ENCODE measurements around the gene MICAL1.

The MICAL1 gene

DNA sequence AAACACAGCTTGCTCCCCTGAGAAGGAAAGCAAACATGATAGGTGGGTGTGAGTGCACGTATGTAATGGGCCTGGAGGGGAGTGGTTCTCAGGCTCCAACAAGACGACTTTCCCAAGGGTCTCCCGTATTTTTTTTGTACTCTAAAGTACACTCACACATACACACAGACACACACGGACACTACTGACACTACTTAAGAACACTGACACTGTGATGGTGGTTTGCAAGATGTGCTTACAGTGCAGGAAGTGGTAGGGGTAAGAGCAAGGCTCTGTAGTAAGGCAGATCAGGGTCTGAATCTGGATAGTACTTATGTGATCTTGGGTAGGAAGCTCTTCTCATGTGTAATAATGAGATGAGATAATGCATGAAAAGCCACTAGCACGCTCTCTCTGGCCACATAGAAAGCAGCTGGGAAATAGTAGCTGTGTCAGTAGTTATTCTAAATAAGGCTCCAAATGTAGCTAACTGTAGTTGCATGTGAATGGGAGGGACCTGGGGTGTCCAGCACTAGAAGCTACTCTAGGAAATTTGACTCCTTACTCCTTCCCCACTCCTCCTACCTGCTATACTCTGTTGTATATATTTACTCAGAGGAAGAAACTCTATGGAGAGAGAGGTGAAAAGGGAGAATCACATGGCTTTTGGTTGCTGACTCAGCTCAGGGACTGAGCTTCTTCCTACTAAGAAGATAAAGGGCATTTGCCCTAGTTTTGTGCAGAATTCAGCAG is 35.8 kb upstream of the MICAL1 start:
- peak overlapping the region; percentile 12; the same call in 1 of the 2 replicates for H3K4me3 ChIP-seq
- no peak for TF ChIP-seq EZH2 (IDR thresholded peaks at IDR 0.05)
- no peak for TF ChIP-seq FOXP2 (optimal IDR thresholded peaks at IDR 0.05; ENCODE audit: control extremely low read depth, extremely low read length, insufficient read depth)
- TF ChIP-seq POLR2AphosphoS5 (IDR thresholded peaks at IDR 0.05; ENCODE audit: borderline replicate concordance, low read depth, low read length): no peak; the same call in 1 of the 2 replicates
- DNase-seq (ENCODE audit: low read depth, low spot score): no peak

GRCh38 chr6:109490713-109491112 is 35.1 kb upstream of the MICAL1 start:
- Histone ChIP-seq H3K9me3 (ENCODE audit: low read depth, low read length) (no peaks in the 10 kb centered on the region), H3K27ac (no peak overlapping the region), H3K36me3 (ENCODE audit: insufficient read depth, low read length) (no peaks in the 10 kb centered on the region), H3K4me3 (no peak overlapping the region), H3K9ac (ENCODE audit: insufficient read length) (no peak overlapping the region)
- no peak for TF ChIP-seq POLR2AphosphoS5 (IDR thresholded peaks at IDR 0.05; ENCODE audit: borderline replicate concordance, low read depth, low read length)
- TF ChIP-seq FOXP2 (optimal IDR thresholded peaks at IDR 0.05; ENCODE audit: control extremely low read depth, extremely low read length, insufficient read depth): no peak
- TF ChIP-seq EZH2 (IDR thresholded peaks at IDR 0.05): no peak
- no peak for DNase-seq (ENCODE audit: low read depth, low spot score)

More for the DNA sequence above, 35.8 kb upstream of the MICAL1 start:
- Histone ChIP-seq H3K9me3 (ENCODE audit: low read depth, low read length) (no peaks in the 10 kb centered on the region), H3K27ac (peak overlapping the region; percentile 29; the same call in 1 of the 2 replicates), H3K36me3 (ENCODE audit: insufficient read depth, low read length) (no peaks in the 10 kb centered on the region), H3K9ac (ENCODE audit: insufficient read length) (no peak overlapping the region)

DNA sequence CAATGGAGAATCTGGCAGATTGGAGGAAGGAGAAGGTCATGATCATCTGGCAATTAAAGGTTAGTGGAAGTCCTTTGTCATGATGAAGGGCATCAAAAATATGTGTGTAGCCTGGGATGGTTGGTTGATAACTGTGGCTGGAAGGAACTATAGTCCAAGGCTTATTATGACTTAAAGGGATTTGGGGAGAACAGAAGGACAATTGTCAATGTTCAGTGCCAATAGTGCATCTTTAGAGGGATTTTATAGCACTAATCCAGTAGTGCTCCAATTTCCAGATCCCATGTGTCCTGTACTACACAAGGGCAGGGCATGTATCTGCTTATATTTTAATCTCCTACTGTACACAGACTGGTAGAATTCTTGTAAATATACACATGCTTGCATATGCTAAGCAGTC is 32.4 kb upstream of the MICAL1 start:
- Histone ChIP-seq H3K9ac (ENCODE audit: insufficient read length) (no peak overlapping the region), H3K36me3 (ENCODE audit: insufficient read depth, low read length) (no peaks in the 10 kb centered on the region), H3K9me3 (ENCODE audit: low read depth, low read length) (no peaks in the 10 kb centered on the region), H3K4me3 (no peak overlapping the region), H3K27ac (no peak overlapping the region)
- TF ChIP-seq POLR2AphosphoS5 (IDR thresholded peaks at IDR 0.05; ENCODE audit: borderline replicate concordance, low read depth, low read length): no peak
- TF ChIP-seq EZH2 (IDR thresholded peaks at IDR 0.05): no peak
- TF ChIP-seq FOXP2 (optimal IDR thresholded peaks at IDR 0.05; ENCODE audit: control extremely low read depth, extremely low read length, insufficient read depth): no peak
- no peak for DNase-seq (ENCODE audit: low read depth, low spot score)

DNA sequence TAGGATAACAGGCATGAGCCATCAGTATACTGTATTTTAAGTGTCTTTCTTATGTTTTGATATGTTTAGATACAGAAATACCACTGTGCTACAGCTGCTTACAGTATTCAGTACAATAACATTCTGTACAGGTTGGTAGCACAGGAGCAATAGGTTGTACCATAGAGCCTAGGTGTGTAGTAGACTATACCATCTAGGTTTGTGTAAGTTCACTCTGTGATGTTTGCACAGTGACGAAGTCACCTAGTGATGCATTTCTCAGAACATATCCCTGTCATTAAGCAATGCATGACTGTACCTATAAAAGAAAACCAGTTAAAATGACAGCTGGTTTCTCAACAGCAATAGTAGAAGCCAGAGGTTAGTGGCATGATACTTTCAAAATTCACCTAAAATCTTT is 30.5 kb upstream of the MICAL1 start:
- H3K9ac ChIP-seq (ENCODE audit: insufficient read length): no peak overlapping the region
- no peak overlapping the region for H3K27ac ChIP-seq
- H3K4me3 ChIP-seq: no peak overlapping the region
- H3K9me3 ChIP-seq (ENCODE audit: low read depth, low read length): no peaks in the 10 kb centered on the region
- no peak for TF ChIP-seq POLR2AphosphoS5 (IDR thresholded peaks at IDR 0.05; ENCODE audit: borderline replicate concordance, low read depth, low read length)
- no peak for TF ChIP-seq FOXP2 (optimal IDR thresholded peaks at IDR 0.05; ENCODE audit: control extremely low read depth, extremely low read length, insufficient read depth)
- TF ChIP-seq EZH2 (IDR thresholded peaks at IDR 0.05): no peak
- peaks cover 9% of the 10 kb centered on the region for H3K36me3 ChIP-seq (ENCODE audit: insufficient read depth, low read length)
- no peak for DNase-seq (ENCODE audit: low read depth, low spot score)

DNA sequence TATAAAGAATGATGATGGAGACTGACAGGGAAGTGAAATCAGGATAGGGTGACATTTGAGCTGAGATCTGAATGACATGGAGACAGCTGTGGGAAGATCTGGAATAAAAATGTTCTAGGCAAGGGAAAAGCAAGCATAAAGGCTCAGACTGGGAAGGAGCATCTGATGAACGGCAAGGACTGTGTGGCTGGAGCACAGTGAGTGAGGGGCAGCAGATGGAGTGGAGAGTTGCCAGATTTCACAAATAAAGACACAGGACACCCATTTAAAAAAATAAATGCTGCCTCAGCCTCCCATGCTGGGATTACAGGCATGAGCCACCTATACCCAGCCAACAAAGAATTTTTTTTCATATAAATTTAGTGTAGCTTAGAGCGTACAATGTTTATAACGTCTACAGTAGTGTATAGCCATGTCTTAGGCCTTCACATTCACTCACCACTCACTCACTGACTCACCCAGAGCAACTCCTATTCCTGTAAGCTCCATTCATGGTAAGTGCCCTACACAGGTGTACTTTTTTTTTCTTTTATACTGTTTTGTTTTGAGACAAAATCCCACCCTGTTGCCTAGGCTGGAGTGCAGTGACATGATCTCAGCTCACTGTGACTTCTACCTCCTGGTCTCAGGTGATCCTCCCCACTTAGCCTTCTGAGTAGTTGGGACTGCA is 29.8 kb upstream of the MICAL1 start:
- no peak overlapping the region for H3K27ac ChIP-seq
- TF ChIP-seq POLR2AphosphoS5 (IDR thresholded peaks at IDR 0.05; ENCODE audit: borderline replicate concordance, low read depth, low read length): no peak
- TF ChIP-seq EZH2 (IDR thresholded peaks at IDR 0.05): no peak
- no peak for TF ChIP-seq FOXP2 (optimal IDR thresholded peaks at IDR 0.05; ENCODE audit: control extremely low read depth, extremely low read length, insufficient read depth)
- H3K36me3 ChIP-seq (ENCODE audit: insufficient read depth, low read length): peaks cover 16% of the 10 kb centered on the region
- DNase-seq (ENCODE audit: low read depth, low spot score): no peak
- H3K9me3 ChIP-seq (ENCODE audit: low read depth, low read length): no peaks in the 10 kb centered on the region
- no peak overlapping the region for H3K9ac ChIP-seq (ENCODE audit: insufficient read length)
- no peak overlapping the region for H3K4me3 ChIP-seq

GRCh38 chr6:109484122-109484521 is 28.6 kb upstream of the MICAL1 start:
- H3K9me3 ChIP-seq (ENCODE audit: low read depth, low read length): no peaks in the 10 kb centered on the region
- H3K36me3 ChIP-seq (ENCODE audit: insufficient read depth, low read length): peaks cover 26% of the 10 kb centered on the region
- no peak for DNase-seq (ENCODE audit: low read depth, low spot score)
- TF ChIP-seq EZH2 (IDR thresholded peaks at IDR 0.05) (no peak), FOXP2 (optimal IDR thresholded peaks at IDR 0.05; ENCODE audit: control extremely low read depth, extremely low read length, insufficient read depth) (no peak), POLR2AphosphoS5 (IDR thresholded peaks at IDR 0.05; ENCODE audit: borderline replicate concordance, low read depth, low read length) (no peak)
- H3K9ac ChIP-seq (ENCODE audit: insufficient read length): peak overlapping the region; percentile 65
- no peak overlapping the region for H3K27ac ChIP-seq
- peak overlapping the region; percentile 79 for H3K4me3 ChIP-seq

DNA sequence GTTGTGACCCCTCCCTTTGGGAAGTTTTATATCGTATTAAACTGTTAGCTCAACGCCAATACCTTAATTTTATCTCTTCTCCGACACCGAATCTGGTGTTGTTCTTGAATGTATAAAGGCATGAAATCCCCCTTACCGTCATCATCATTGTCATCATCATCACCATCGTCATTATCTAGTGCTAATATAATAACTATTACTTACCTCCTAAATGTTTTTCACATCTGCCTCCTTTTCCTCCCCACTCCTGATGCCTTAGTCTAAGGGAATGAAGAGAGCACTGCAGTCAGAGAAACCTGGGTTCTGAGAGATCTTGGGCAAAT is 28.1 kb upstream of the MICAL1 start:
- H3K4me3 ChIP-seq: peak overlapping the region; percentile 79
- H3K9ac ChIP-seq (ENCODE audit: insufficient read length): peak overlapping the region; percentile 65
- DNase-seq (ENCODE audit: low read depth, low spot score): no peak
- H3K36me3 ChIP-seq (ENCODE audit: insufficient read depth, low read length): peaks cover 30% of the 10 kb centered on the region
- TF ChIP-seq FOXP2 (optimal IDR thresholded peaks at IDR 0.05; ENCODE audit: control extremely low read depth, extremely low read length, insufficient read depth): no peak
- no peak for TF ChIP-seq POLR2AphosphoS5 (IDR thresholded peaks at IDR 0.05; ENCODE audit: borderline replicate concordance, low read depth, low read length)
- no peak for TF ChIP-seq EZH2 (IDR thresholded peaks at IDR 0.05)
- H3K27ac ChIP-seq: no peak overlapping the region
- no peaks in the 10 kb centered on the region for H3K9me3 ChIP-seq (ENCODE audit: low read depth, low read length)

GRCh38 chr6:109482905-109483734 is 27.5 kb upstream of the MICAL1 start, which contains the start of gene ZBTB24:
Gene ZBTB24, minus strand, starts transcription at chr6:109483219. Its CDS starts 1,193 bp downstream, at chr6:109482026.
- no peak for DNase-seq (ENCODE audit: low read depth, low spot score)
- H3K9me3 ChIP-seq (ENCODE audit: low read depth, low read length): no peaks in the 10 kb centered on the region
- H3K27ac ChIP-seq: peak within 1 kb of the TSS; percentile 89
- H3K9ac ChIP-seq (ENCODE audit: insufficient read length): peak within 1 kb of the TSS; percentile 89
- peaks cover 36% of the 10 kb centered on the region for H3K36me3 ChIP-seq (ENCODE audit: insufficient read depth, low read length)
- TF ChIP-seq FOXP2 (optimal IDR thresholded peaks at IDR 0.05; ENCODE audit: control extremely low read depth, extremely low read length, insufficient read depth) (no peak), EZH2 (IDR thresholded peaks at IDR 0.05) (no peak), POLR2AphosphoS5 (IDR thresholded peaks at IDR 0.05; ENCODE audit: borderline replicate concordance, low read depth, low read length) (peak; percentile 57)
- H3K4me3 ChIP-seq: peak within 1 kb of the TSS; percentile 81
